GM19328 (cell line): ENCODE measurements around the gene CFAP20.

ENCODE experiments used
- ATAC-seq: cut with Tn5 transposase; IDR thresholded peaks from one replicate; pipeline ENCODE4 v1.9.1; 2021; ENCODE audit warnings: mild to moderate bottlenecking, moderate library complexity; ENCODE audit not compliant: unreplicated experiment

The CFAP20 gene

GRCh38 chr16:58129097-58129936 lies at the start of gene CFAP20:
Gene CFAP20, minus strand, starts transcription at chr16:58129381. Its CDS starts 266 bp downstream, at chr16:58129115.
- ATAC-seq: peak; percentile 88

- no peak for ATAC-seq
Measured at GRCh38 chr16:58177353-58177710, 48.2 kb upstream of the CFAP20 start.

- no peak for ATAC-seq
Measured at GRCh38 chr16:58176608-58177352, 47.6 kb upstream of the CFAP20 start.

- ATAC-seq: no peak
Measured at GRCh38 chr16:58170223-58170622, 41.0 kb upstream of the CFAP20 start.

- no peak for ATAC-seq
Measured at GRCh38 chr16:58160855-58161254, 31.7 kb upstream of the CFAP20 start.

GRCh38 chr16:58158725-58159124 lies 29.5 kb upstream of the CFAP20 start:
- no peak for ATAC-seq

GRCh38 chr16:58157951-58158540 lies 28.9 kb upstream of the CFAP20 start:
- ATAC-seq: no peak

- ATAC-seq: no peak
Measured at GRCh38 chr16:58157239-58157638, 28.1 kb upstream of the CFAP20 start.

GRCh38 chr16:58155839-58156238 lies 26.7 kb upstream of the CFAP20 start:
- ATAC-seq: no peak

GRCh38 chr16:58154345-58154744 lies 25.2 kb upstream of the CFAP20 start:
- no peak for ATAC-seq

GRCh38 chr16:58152246-58152868 lies 23.2 kb upstream of the CFAP20 start:
- ATAC-seq: no peak

GRCh38 chr16:58148526-58148925 lies 19.3 kb upstream of the CFAP20 start:
- no peak for ATAC-seq

GRCh38 chr16:58148099-58148498 lies 18.9 kb upstream of the CFAP20 start:
- ATAC-seq: no peak

GRCh38 chr16:58138852-58139251 lies 9.7 kb upstream of the CFAP20 start:
- no peak for ATAC-seq

- ATAC-seq: no peak
Measured at GRCh38 chr16:58137581-58137980, 8.4 kb upstream of the CFAP20 start.

GRCh38 chr16:58128711-58129096 lies 477 bp downstream of the CFAP20 start:
- no peak for ATAC-seq

GRCh38 chr16:58128181-58128631 lies 975 bp downstream of the CFAP20 start:
- no peak for ATAC-seq

- ATAC-seq: no peak
Measured at GRCh38 chr16:58127634-58128033, 1.5 kb downstream of the CFAP20 start.

- ATAC-seq: no peak
Measured at GRCh38 chr16:58127033-58127556, 2.1 kb downstream of the CFAP20 start.

- ATAC-seq: no peak
Measured at GRCh38 chr16:58126451-58126961, 2.7 kb downstream of the CFAP20 start.
